ENCODE measurements around the gene CHPF2.

- TF ChIP-seq CTCF (IDR thresholded peaks at IDR 0.05 in 4 of 5, conservative IDR thresholded peaks at IDR 0.05 in 1 of 5) (no peak), POLR2A (IDR thresholded peaks at IDR 0.05) (peak in 1 of 2 donors; percentile 8)
Observed at GRCh38 chr7:151276666-151277590, 44.6 kb downstream of the CHPF2 start.

Data from gastrocnemius medialis (tissue), 4 donors.